H1 (cell line): ENCODE data around the gene DYNC2I2. TPM values are rescaled to one million over a fixed set of nuclear protein-coding genes. Genes with fewer than 3 reads are reported as not detected.

Experiments used
- ASH2L ChIP-seq: fragments of 200-600, 300-600 bp; sonication (generic); IDR thresholded peaks from one replicate; pipeline ENCODE4 v1.7.1; 2017; ENCODE audit warnings: low read length
- BCL11A ChIP-seq, 2 experiments: IDR thresholded peaks; one replicate each; pipeline ENCODE4 v1.6.1; 2011; ENCODE audit warnings: low read depth in 2 of 2, low read length in 2 of 2, mild to moderate bottlenecking in 2 of 2
- CBX8 ChIP-seq: fragments of 300-800, 300-1000 bp; sonication (generic); IDR thresholded peaks from 2 replicates; pipeline ENCODE4 v1.7.1; 2016; ENCODE audit warnings: low read depth, low read length, borderline replicate concordance
- CHD1 ChIP-seq: IDR thresholded peaks from 2 replicates; pipeline ENCODE4 v1.6.1; 2012; ENCODE audit warnings: low read depth, low read length, improper control_type of control experiment
- CTBP2 ChIP-seq: IDR thresholded peaks from 2 replicates; pipeline ENCODE4 v1.7.0; 2011; ENCODE audit warnings: borderline replicate concordance, mild to moderate bottlenecking, moderate library complexity, mixed read lengths, low read length; ENCODE audit not compliant: insufficient read depth, insufficient read length
- EGR1 ChIP-seq: IDR thresholded peaks from 2 replicates; pipeline ENCODE4 v1.6.1; 2011; ENCODE audit warnings: low read depth, low read length, borderline replicate concordance
- GABPA ChIP-seq: IDR thresholded peaks from 2 replicates; pipeline ENCODE4 v1.6.1; 2011; ENCODE audit warnings: mild to moderate bottlenecking, low read length, moderate library complexity, borderline replicate concordance; ENCODE audit not compliant: insufficient read depth
- HDAC6 ChIP-seq: IDR thresholded peaks from one replicate; pipeline ENCODE4 v1.7.1; 2012; ENCODE audit warnings: low read depth, mild to moderate bottlenecking, inconsistent platforms, low read length, moderate library complexity
- KDM4A ChIP-seq: IDR thresholded peaks from one replicate; pipeline ENCODE4 v1.7.1; 2012; ENCODE audit warnings: low read depth, mild to moderate bottlenecking, moderate library complexity, low read length, inconsistent platforms; ENCODE audit not compliant: severe bottlenecking
- KDM5A ChIP-seq: fragments of 200-600 bp; IDR thresholded peaks from 2 replicates; pipeline ENCODE4 v1.7.1; 2012; ENCODE audit warnings: mild to moderate bottlenecking, low read length, inconsistent platforms, mixed read lengths
- MAFK ChIP-seq: IDR thresholded peaks from 2 replicates; pipeline ENCODE4 v1.6.1; 2012; ENCODE audit warnings: low read depth, mild to moderate bottlenecking, improper control_type of control experiment, low read length
- NRF1 ChIP-seq: IDR thresholded peaks from 2 replicates; pipeline ENCODE4 v1.6.1; 2011; ENCODE audit warnings: mild to moderate bottlenecking, low read depth, low read length, improper control_type of control experiment
- POU5F1 ChIP-seq: IDR thresholded peaks from 2 replicates; pipeline ENCODE4 v1.6.1; 2011; ENCODE audit warnings: low read depth, mild to moderate bottlenecking, low read length, moderate library complexity
- RAD21 ChIP-seq, 2 experiments: IDR thresholded peaks in 1 of 2; conservative IDR thresholded peaks in 1 of 2; 2 replicates each; pipeline ENCODE4 v1.6.1; 2011; ENCODE audit warnings: low read depth in 2 of 2, low read length in 2 of 2, improper control_type of control experiment in 1 of 2, inconsistent platforms in 1 of 2, mild to moderate bottlenecking in 1 of 2, moderate library complexity in 1 of 2
- RBBP5 ChIP-seq: IDR thresholded peaks from 2 replicates; pipeline ENCODE4 v1.7.1; 2012; ENCODE audit warnings: low read depth, mild to moderate bottlenecking, inconsistent platforms, low read length, moderate library complexity, borderline replicate concordance
- RXRA ChIP-seq: IDR thresholded peaks from 2 replicates; pipeline ENCODE4 v1.6.1; 2011; ENCODE audit warnings: low read depth, mild to moderate bottlenecking, low read length, moderate library complexity; ENCODE audit not compliant: insufficient read depth
- SAP30 ChIP-seq: fragments of 300-600 bp; sonication (generic); IDR thresholded peaks from 2 replicates; pipeline ENCODE4 v1.7.1; 2012; ENCODE audit warnings: low read length, moderate library complexity, mild to moderate bottlenecking, inconsistent platforms; ENCODE audit not compliant: insufficient read depth, insufficient replicate concordance
- SIN3A ChIP-seq, 2 experiments: IDR thresholded peaks in 1 of 2; conservative IDR thresholded peaks in 1 of 2; 2 replicates each; pipeline ENCODE4 v1.6.1; 2011 to 2012; ENCODE audit warnings: low read length in 2 of 2, improper control_type of control experiment in 1 of 2, low read depth in 1 of 2, mild to moderate bottlenecking in 1 of 2
- SP4 ChIP-seq: IDR thresholded peaks from 2 replicates; pipeline ENCODE4 v1.6.1; 2012; ENCODE audit warnings: low read length, inconsistent platforms
- SUZ12 ChIP-seq: fragments of 200-600 bp; sonication (generic); IDR thresholded peaks from 2 replicates; pipeline ENCODE4 v1.6.1; 2012; ENCODE audit warnings: mild to moderate bottlenecking, inconsistent platforms, low read length, moderate library complexity, mixed read lengths
- TAF1 ChIP-seq: IDR thresholded peaks from 2 replicates; pipeline ENCODE4 v1.6.1; 2011; ENCODE audit warnings: mild to moderate bottlenecking, low read depth, low read length
- ZNF274 ChIP-seq: IDR thresholded peaks from 2 replicates; pipeline ENCODE4 v1.7.0; 2012; ENCODE audit warnings: low read length, borderline replicate concordance; ENCODE audit errors: extremely low read depth
- polyA plus RNA-seq, 7 experiments: library from polyadenylated mRNA; depleted of rRNA in 3 of 7; stranded (reverse) in 5 of 7; unstranded in 2 of 7; fragments of >200 nt in 5 of 7; fragments of 200-250 nt in 2 of 7; gene quantifications; 1 replicate in 5 of 7; 2 replicates in 1 of 7; 4 replicates in 1 of 7; pipeline versions ENCODE4 v1.2.1 to v1.2.3, GENCODE V29; 2011 to 2013; ENCODE audit warnings: missing spikeins in 2 of 7, mixed read lengths in 2 of 7
- total RNA-seq: library from RNA; stranded (reverse); fragmentation: NEBNext Ultra II Directional; extraction: Animal tissue kit (Norgen Biotek cat#: 25700); gene quantifications from 2 replicates; pipeline ENCODE4 v1.2.1, GENCODE V29; 2021
- TF ChIP-seq, protein P1 (sequence below): IDR thresholded peaks from 2 replicates; pipeline ENCODE4 v1.6.1; 2012; ENCODE audit warnings: inconsistent platforms

DYNC2I2 gene
- total and polyA plus RNA-seq, 2 of the 8 experiments (the other 6 are each of a cell fraction or from before 2014, with no cell fraction given): 58.0 to 78.5 TPM

DNA sequence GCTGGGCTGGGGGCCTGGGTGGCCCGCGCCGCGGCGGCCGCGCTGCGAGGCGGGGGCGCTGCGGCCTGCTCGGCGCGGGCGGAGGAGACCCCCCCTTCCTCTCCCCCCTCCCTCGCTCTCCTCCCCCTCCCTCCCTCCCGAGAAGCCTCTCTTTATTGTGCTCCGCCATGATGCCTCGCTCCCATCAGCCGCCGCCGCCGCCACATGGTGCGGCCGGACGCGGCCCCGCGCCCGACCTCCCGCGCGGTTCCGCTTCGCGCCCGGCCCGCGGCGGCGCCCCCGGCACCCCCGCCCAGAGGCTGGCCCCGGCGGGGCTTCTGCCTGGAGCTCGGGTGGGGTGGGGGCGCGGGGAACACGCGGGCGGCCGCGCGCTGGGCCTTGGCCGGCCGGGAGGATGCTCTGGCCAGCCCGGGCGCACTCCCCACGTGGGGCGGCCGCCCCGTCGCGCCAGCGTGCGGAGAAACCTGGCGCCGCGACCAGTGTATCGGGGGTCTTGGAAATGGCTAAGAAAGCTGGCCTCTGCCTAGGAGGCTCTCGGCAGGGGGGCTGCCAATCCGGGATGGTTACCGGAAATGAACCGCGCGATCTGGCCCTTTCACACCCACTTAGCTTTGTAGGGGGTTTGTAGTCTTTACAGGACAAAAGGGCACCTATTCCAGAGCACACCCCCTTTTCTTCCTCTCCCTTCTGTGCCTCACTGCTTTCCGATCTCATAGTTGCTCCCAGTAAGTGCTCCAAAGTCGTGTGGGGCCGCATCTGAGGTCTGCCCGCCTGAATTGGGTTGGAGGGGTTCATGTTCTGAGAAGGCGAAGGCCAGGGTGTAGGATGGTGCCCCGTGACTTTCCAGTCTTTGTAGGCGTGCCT lies 33.4 kb upstream of the DYNC2I2 start (continued):
- TF ChIP-seq KDM4A (no peak), SIN3A (conservative IDR thresholded peaks at IDR 0.05 in 1 of 2, IDR thresholded peaks at IDR 0.05 in 1 of 2; ENCODE audit: low read depth in 1 of 2, low read length in 2 of 2) (peak; percentile 52 to 71; a peak in 1 of 4 replicates), NRF1 (no peak), ZNF274 (no peak), RAD21 (IDR thresholded peaks at IDR 0.05 in 1 of 2, conservative IDR thresholded peaks at IDR 0.05 in 1 of 2; ENCODE audit: low read depth in 2 of 2, low read length in 2 of 2) (no peak; a peak in 1 of 4 replicates), POU5F1 (no peak), RBBP5 (no peak), CTBP2 (no peak), ASH2L (peak; percentile 54), HDAC6 (no peak), KDM5A (no peak), SP4 (no peak), SUZ12 (no peak), GABPA (no peak), BCL11A (IDR thresholded peaks at IDR 0.05; ENCODE audit: low read depth in 2 of 2, low read length in 2 of 2) (no peak), TAF1 (peak; percentile 58; the same call in 1 of the 2 replicates), RXRA (no peak), EGR1 (no peak), CBX8 (no peak), CHD1 (no peak), MAFK (no peak), SAP30 (no peak)
- TF ChIP-seq, protein P1, sequence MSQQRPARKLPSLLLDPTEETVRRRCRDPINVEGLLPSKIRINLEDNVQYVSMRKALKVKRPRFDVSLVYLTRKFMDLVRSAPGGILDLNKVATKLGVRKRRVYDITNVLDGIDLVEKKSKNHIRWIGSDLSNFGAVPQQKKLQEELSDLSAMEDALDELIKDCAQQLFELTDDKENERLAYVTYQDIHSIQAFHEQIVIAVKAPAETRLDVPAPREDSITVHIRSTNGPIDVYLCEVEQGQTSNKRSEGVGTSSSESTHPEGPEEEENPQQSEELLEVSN: no peak
